GM19395 (cell line): ENCODE measurements around the gene PZP.

Source experiments
- ATAC-seq: cut with Tn5 transposase; IDR thresholded peaks from one replicate; pipeline ENCODE4 v1.9.1; 2021; ENCODE audit warnings: mild to moderate bottlenecking, moderate library complexity; ENCODE audit not compliant: unreplicated experiment

PZP gene

DNA sequence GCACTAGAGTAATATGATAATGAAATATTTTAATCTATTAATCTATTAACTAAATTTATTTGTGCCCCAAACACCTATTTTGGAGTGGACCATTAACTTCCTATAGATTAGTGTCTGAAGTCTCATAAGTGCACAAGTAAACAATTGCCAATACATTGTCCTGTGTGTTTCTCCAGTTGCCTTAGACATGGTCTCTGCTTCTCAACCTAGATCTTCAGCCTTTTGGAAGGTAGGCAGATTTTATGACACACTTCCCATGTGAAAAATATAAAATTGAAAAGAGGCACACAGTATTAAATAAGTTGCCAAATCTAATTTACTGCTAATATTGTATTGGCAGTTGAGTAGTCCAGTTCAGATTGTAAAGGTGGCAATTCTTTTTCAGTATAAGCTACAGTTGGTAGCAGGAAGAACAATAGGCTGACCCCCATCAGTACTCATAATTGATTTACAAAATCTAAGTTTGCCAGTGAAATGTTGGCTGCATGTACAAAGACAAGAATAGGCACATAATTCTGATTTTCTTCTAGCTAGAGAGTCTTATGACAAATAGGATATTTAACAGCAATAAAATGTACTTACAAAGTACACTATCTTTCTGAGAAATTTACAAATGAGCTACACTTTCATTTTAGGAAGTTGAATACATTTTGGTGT, 103.3 kb downstream of the PZP start:
- no peak for ATAC-seq

DNA sequence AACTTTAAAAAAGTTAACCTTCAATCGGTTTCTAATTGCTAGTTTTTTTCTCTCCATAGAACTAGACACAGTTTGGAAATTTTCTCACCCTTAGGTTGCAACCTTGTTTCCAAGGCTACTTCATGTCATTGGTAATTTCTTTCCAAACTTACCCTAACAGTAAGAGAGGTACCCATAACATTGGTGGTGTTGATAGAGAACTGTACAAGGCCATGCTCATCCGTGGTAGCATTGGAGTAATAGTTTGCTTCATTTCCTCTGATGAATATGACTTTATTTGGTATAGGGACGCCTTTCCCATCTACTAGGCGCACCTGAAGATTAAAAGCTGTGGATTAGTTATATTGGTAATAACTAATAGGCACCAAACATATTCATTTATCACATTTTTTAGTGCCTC, 104.1 kb downstream of the PZP start:
- ATAC-seq: no peak

DNA sequence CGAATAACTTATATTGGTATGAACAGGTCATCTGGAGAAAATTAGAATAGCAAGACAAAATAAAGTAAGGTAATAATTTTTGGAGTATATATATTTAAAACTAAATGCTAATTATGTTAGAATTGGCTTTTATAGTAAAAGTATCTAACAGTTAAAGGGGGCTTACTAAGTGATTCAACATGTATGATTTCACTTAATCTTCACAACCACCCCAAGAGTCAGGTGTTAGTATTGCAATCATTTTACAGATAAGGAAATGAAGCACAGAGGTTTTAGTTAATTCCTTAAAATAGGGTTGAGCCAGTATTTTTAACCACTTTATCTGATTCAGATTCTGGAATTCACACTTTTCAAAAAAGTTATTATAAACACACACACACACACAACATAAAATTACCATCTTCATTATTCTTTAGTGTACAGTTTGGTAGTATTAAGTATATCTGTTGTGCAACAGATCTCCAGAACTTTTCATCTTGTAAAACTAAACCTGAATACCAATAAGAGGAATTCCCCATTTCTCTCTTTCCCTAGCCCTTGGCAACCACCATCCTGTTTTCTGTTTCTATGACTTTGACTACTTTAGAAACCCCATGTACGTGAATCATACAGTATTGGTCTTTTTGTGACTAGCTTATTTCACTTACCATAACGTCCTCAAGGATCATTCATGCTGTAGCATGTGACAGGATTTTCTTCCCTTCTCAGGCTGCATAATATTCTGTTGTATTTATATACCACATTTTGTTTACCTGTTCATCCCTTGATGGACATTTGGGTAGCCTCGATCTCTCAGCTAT, 104.9 kb downstream of the PZP start:
- ATAC-seq: no peak

DNA sequence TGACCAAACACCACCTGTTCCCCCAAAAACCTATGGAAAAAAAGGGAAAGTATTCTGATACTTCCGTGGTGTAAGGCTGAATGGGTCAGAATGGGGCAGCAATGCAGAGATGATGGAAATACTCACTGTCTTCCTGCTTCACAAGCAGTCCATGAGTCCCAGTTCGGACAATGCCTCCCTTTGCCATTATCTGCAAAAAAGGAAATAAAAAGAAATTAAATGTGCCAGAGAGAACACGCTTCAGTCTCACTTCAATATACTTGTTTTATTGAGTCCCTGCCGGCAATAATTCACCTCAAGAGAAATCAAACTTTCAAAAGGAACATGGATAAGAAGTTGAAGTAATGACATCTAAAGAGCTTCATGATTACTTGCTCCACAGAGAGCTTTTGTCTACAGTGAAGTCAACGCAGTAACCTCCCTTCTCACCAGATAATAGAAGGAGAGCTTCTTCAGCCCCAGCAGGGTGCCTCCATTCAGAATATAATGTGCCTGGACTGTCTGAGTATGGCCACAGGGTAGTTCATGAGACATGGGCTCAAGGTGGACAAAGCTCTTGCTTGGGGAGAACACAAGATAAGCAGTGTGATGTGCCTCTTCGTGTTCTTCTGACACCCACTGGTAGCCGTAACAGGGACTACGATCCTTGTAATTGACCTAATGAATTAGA, 107.0 kb downstream of the PZP start:
- no peak for ATAC-seq

DNA sequence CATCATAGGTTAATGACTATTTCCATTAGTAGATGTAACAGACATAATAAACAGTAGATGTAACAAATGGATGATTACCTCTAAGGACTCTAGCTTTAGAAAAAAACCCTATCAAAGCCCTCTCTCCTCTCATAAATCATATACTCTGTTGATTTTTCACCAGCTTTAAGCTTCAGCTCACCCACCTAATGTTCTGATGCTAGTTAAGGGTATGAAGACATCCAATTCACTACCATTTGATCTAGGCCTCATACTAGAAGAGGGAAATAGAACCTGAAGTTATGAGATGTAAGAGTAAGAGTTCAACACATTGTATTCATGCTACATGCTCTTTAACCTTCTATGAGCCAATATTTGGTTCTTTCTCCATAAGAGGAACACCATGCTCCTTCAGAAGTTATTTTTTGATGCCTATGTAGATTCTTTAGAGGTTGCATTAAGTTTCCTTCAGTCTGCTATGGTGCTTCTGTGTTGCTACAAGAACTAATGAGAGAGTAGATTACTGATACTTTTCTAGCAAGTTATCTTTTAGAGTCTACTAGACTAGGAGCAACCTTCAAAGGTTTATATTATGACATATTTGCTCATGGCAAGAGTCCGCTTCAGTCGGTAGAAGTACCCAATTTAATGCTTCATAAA, 108.5 kb downstream of the PZP start:
- no peak for ATAC-seq
